NCI-H2107 (cell line): ENCODE data around the gene NXPE1.

Source experiments
- DNase-seq: peaks from one replicate; lab custom pipeline; 2025; lab: John Stamatoyannopoulos, UW

The NXPE1 gene

DNA sequence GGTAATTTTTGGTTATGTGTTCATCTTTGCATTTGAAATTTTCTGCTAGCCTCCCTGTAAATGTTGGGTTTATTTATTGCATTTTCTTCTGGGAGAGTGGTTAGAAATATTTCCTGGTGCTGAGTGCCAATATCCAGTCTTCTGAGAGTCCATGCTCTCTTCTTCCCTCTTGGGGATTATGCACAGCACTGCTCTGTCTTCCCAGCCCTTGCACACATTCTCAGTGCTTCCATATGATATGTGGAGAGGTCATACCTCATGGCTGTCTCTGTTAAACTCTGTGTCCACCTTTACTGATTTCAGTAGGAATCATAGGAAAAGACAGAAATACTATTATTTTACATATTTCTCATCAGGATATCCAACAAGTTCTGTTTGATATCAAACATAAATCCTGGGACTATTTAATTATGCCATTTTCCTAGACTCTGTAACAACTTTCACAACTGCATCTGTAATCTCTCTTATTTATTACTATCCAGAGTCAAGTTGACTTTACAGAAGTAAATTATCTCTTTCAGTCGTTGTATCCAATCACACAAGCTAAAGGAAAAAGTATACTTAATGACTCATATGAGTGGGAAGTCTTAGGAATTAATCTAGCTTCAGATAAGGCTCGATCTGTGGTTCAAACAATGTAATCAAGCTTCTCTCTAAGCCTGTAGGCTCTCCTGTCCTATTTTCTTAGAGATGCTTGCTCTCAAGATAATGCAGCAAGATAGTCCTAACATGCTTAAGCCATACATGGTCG lies 2.7 kb upstream of the NXPE1 start:
- no peak for DNase-seq

DNA sequence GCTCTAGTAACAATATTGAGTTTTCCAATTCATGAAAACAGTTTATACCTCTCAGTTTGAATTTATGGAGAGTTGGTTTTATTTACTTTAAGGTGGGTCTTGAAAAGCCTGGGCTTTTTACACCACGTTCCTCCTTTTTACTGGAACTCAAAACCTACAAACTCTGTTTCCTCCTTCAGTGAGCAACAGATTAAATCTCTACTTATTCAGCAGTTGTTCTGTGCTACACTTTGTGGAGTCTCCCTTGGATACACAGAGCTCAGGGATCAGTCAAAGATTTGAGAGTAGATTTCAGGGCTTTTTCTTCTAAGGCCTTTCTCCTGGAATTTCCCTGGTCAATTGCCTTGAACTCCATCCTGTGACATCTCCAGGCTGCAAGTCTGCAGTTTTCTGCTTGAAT lies 3.5 kb downstream of the NXPE1 start:
- DNase-seq: no peak

DNA sequence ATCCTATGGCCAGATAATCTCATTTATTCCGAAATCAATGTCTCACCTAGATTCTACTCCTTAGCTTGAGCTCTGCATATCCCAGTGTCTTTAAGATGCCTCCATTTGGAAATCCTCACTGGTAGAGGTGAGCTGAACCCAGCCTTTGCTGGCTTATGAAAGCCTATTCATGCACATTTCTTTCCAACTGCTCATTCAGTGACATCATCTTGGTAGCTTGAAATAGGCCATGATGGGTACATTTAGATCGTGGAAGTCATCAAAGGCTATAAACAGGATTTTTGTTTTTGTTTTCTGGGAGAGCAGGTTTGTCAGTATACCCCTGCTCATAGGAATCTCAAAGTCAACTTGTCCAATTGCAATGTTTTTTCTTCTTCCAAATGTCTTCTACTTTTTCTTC lies 6.0 kb downstream of the NXPE1 start:
- DNase-seq: no peak

DNA sequence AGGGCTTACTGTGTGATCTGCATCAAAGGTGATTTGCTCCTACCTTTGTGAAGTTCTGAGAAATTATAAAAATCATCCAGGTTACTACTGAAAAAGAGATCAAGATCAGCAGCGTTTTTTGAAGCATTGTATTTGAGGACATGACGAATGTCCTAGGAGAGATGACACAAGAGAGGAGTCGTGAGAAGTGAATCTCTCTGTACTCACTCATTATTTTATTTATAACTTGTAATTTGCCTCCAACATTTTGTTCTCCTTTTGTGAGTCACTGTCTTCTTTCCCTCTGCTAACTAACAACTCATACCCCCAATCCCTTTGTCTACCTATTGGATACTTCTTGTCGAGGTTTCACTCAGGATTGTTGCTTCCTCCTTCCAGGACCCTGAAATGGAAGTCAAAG lies 8.6 kb downstream of the NXPE1 start:
- DNase-seq: no peak

DNA sequence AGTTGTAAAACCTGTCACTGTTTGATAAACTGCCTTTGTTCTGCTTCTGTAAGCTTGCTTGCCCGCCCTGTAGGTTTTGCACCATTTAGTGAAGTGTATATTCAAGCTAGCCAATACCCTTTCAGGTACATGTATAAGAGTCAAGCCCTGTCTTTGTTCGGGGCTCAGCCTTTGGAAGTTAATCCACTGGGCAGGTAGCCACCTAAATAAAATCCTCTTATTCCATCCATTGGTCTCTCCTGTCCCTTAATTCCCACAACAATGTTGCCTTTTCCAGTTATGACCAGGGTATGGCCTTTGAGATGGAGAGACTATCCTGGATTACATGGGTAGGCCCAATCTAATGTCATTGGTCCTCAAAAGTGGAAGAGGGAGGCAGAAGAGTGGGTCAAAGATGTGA lies 34.0 kb downstream of the NXPE1 start:
- DNase-seq: no peak

DNA sequence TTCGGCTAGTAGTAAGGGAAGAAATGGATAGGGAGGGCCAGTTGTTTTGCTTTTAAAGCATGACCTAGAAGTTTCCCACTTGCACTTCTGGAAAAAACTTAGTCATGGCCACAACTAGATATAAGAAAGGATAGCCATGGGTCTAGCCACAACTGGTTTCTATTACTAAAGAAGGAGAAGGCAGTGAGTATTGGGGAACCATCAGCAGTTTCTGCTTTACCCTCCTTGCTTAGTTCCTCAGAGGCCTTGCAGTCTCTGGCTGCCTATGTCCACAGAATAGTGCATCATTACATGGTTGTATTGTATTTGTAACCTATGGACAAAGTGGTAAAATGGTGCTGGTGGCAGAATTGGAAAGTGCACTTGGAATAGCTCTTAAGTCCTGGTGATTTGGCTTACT lies 35.6 kb downstream of the NXPE1 start:
- DNase-seq: no peak

DNA sequence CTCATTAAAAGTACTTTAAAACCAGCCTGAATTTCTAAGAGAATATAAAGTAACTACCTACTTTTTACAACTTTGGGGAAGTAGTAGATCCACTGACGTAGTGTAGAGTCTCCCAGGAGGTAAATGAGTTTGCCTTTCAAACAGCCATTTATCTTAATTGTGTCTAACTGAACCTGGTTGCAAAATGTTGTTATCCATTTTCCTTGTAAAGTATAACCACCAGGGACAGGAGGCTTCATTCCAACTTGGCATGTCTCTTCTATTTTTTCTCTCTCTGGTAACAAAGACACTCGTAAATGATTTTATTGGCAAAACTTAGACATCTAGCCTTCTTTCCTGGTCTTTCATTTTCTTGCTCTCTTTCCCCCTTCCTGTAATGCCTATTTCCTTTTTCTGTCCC lies 36.9 kb downstream of the NXPE1 start:
- no peak for DNase-seq

DNA sequence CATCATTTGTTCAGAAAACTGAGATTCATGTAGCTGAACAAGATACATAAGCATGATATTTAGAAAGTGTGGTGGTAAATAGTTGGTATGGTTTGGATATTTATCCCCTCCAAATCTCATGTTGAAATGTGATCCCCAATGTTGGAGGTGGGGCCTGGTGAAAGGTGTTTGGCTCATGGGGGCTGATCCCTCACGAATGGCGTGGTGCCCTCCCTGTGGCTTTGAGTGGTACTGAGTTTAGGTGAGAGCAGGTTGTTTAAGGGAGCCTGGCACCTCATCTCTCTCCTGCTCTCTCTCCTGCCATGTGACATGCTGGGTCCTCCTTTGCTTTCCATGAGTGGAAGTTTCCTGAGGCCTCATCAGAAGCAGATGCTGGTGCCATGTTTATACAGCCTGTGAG lies 48.1 kb downstream of the NXPE1 start:
- DNase-seq: no peak

DNA sequence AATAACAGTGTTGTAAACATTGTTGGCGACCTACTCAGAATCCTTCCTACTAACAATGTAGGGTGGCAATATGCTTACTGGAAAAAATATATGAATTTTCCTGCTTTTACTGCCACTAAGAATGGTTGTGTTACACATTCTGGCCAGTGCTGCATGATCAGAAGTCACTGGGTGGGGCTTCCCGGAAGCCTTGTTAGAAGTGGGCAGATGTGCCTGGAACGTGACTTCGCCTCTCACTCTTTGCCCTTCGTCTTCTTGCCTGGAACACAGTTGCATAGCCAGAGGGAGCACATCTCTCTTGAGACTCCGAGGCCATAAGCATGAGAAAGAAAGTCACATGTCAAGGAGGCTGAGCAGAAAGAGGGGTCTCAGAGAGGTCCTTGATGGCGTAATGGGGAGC lies 48.6 kb downstream of the NXPE1 start:
- DNase-seq: no peak

DNA sequence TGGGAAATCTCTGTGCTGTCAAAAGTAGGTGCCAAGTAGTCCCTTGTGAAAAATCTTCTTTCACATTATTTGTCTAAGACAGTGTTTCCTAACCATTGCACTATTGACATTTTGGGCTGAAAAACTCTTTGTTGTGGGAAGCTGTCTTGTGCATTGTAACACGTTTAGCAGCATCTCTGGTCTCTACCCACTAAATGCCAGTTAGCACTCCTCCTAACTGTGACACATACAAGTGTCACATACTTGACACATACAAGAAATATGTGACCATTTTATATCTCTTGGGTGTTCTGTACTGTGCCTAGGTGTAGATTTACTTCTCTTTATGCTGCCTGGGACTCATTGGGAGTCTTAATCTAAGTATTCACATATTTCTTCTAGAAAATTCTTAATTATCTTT lies 57.8 kb downstream of the NXPE1 start:
- no peak for DNase-seq

DNA sequence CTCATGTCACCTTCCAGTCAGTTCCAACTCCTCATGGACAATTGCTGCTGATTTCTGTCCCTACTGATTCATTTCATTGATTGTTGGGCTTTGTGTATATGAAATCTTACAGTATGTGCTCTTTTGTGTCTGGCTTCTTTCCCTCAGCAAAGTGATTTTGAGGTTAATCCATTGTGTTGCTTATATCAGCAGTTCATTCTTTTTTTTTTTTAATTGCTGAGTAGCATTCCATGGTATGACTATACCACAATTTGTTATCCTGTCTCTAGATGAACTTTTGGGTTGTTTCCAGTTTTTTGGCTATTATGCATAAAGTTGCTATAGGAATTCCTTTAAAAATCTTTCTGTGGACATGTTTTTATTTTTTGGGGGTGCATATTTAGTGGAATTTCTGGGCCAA lies 59.9 kb downstream of the NXPE1 start:
- DNase-seq: no peak

DNA sequence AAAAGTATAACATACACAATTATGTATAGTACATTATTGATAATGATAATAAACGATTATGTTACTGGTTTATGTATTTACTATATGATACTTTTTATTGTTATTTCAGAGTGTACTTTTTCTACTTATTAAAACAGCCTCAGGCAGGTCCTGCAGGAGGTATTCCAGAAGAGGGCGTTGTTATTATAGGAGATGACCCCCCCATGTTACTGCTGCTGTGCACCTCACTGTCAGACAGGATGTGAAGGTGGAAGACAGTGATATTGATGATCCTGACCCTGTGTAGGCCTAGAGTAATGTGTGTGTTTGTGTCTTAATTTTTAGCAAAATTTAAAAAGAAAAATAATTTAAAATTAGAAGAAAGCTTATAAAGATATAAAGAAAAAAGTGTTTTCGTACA lies 62.8 kb downstream of the NXPE1 start:
- DNase-seq: no peak

DNA sequence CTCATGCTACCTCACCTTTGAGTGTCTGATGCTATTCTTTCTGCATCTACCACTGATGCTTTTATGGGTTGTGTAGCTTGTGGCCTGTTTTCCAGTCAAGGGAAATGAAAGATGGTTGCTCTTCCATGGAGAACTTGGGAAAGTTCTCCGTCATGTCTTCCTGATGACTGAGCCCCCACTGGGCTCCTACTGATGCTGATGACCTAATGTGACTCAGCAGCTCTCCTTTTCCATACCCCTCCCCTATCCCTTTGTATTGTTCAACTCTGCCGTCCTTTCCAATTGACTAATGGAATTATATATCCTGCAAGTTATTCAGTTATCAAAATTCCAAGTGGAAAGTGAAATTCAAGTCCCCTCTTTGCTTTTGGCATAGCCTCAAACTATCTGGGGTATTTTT lies 75.8 kb downstream of the NXPE1 start:
- DNase-seq: no peak

DNA sequence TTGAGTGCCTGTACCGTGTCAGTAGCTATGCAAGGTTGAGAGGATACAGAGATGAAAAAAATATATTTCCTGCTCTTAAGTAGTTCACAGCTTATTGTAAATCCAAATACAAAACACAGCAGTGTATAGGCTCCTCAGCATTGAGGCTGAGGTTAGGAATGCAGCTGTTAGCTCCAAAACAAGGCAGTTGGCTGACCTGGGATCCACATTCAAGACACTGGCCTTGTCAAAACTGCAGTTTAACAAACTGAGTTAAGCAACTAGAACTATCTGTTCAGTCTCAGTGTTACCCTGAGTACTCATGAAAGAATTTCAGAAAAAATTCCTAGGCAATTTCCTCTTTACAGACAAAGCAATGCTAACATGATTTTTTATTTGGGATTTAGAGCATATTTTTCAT lies 77.6 kb downstream of the NXPE1 start:
- DNase-seq: no peak

DNA sequence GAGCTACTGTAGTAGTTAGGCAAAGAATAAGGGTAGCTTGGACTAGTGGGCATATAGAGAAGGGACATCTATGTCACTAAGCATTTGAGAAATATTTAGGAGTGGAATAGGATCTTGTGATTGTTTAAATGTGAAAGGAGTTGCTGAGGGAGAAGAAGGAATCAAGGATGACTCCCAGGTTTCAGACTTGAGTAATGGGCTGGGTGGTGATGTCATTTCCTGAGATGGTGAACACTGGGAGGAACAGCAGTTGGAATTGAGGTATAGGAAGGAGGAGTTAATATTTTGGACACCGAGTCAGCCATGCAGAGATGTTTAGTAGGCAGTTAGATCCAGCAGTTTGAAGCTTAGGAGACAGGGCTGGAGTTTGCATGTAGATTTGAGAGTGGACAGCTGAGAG lies 80.3 kb downstream of the NXPE1 start:
- DNase-seq: no peak

DNA sequence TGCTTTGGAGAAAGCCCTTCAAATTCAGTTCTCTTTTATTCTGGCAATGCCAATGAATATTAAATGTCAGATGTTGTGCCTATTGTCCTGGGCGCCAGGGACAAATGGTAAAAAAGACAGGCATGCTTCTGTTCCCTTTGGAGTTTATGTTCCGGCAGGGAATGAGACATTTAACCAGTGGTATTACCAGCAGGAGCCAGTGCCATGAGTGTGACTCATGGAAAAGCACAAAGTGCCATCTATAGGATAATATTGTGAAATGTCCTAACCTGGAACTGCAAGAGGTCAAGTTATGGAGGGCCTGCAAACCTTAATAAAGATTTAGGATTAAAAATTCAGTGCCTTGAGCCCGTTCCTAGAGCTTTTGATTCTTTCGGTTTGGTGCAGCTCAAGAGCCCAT lies 80.9 kb downstream of the NXPE1 start:
- DNase-seq: no peak

DNA sequence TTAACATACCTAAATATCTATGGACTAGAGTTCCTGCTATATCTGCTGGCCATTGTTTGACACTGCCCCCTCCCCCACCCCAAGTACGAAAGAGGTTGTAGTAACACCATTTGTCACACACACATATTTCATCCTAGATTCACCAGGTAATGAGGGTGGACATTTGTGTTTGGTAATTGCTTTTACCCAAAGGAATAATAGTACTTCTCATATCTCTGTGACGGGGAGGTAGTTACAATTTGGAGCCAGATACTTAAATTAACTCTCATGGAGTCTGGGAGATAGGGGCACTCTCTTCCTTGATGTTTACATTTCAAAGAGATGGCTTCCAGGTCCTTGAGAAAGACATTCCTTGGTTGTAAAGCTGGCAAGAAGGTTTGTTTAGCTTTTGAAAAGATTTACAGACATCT lies 81.7 kb downstream of the NXPE1 start:
- no peak for DNase-seq

DNA sequence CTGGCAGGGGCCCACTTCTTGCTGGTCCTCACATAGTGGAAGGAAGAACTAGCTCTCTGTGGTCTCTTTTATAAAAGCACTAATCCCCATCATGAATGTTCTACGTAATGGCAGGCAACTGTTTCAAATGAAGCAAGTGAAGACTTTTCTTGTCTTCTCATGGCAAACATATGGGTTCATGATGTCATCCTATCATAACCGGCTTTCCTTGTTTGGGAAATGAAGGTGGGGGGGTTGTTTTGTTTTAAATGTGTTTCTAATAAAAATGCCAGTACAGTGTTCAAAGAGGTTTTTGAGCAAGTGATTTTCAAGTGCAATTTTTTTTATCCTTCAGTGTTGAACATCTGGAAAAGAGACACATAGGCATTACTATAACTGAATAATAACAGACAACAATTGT lies 87.0 kb downstream of the NXPE1 start:
- DNase-seq: no peak
